ENCODE measurements around the gene AMN. TPM values are rescaled to one million over a fixed set of nuclear protein-coding genes. Genes with fewer than 3 reads are reported as not detected.

The AMN gene
- total and polyA plus RNA-seq, 2 experiments from 2014 or later, result 169 to 247 TPM

GRCh38 chr14:102939329-102939728 lies 16.9 kb downstream of the AMN start:
- Histone ChIP-seq H4K20me1 (ENCODE audit: insufficient read depth, poor library complexity, severe bottlenecking) (no peaks in the 10 kb centered on the region), H3K4me1 (ENCODE audit: insufficient read depth) (no peaks in the 10 kb centered on the region), H3K4me3 (no peak overlapping the region), H3K27me3 (no peaks in the 10 kb centered on the region), H3K9me3 (ENCODE audit: low read depth) (no peaks in the 10 kb centered on the region), H2AFZ (no peak overlapping the region), H3K36me3 (replicated peaks; ENCODE audit: insufficient read depth, low read depth) (no peaks in the 10 kb centered on the region), H3K9me2 (replicated peaks; ENCODE audit: insufficient read depth) (no peaks in the 10 kb centered on the region), H3K27ac (no peak overlapping the region), H3K79me2 (no peaks in the 10 kb centered on the region), H3K4me2 (no peak overlapping the region)
- 98% methylated on average over 18 of the region's 18 CpGs for WGBS (ENCODE audit: low lambda C conversion rate, missing lambda C conversion rate)
- DNase-seq (ENCODE audit: low spot score), result no peak
- TF ChIP-seq EZH2phosphoT487 (IDR thresholded peaks at IDR 0.05; ENCODE audit: low read depth, severe bottlenecking, unreplicated experiment), result no peak
- TF ChIP-seq, protein P1, sequence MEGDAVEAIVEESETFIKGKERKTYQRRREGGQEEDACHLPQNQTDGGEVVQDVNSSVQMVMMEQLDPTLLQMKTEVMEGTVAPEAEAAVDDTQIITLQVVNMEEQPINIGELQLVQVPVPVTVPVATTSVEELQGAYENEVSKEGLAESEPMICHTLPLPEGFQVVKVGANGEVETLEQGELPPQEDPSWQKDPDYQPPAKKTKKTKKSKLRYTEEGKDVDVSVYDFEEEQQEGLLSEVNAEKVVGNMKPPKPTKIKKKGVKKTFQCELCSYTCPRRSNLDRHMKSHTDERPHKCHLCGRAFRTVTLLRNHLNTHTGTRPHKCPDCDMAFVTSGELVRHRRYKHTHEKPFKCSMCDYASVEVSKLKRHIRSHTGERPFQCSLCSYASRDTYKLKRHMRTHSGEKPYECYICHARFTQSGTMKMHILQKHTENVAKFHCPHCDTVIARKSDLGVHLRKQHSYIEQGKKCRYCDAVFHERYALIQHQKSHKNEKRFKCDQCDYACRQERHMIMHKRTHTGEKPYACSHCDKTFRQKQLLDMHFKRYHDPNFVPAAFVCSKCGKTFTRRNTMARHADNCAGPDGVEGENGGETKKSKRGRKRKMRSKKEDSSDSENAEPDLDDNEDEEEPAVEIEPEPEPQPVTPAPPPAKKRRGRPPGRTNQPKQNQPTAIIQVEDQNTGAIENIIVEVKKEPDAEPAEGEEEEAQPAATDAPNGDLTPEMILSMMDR (IDR thresholded peaks at IDR 0.05; ENCODE audit: poor library complexity), result no peak
- TF ChIP-seq EZH2 (IDR thresholded peaks at IDR 0.05; ENCODE audit: borderline replicate concordance), result no peak

DNA sequence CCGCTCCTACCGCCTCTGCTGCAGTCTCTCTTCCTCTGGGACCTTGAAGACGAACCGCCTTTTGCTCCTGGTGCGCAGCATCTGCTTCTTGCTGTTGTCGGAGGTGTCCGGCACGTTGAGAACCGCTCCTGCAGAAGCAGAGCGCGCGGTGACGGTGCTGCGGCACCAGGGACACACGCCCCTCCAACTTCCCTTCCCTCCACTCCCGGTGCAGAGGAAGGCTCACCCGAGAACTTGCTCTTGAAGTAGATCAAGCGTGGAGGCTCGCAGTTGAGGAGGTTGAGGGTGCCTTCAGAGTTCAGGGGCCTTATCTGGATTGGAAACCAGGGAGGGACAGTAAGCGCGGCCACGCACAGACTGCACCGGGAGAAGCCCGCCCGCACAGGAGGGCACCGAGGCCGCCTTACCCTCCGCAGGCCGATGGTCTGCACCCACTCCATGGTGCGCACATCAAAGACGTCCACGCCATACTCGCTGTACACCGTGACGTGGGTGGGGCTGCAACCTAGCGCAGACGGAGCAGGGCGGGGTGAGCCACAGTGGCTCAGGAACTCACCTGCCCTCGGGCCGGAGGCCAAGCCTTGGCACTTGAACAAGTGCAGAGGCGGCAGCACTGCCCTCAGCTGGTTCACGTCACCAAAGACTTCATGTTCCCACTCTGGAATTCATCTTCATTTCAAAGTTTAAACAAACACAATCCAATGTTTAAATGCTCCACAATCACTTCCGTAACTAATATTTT lies 17.5 kb downstream of the AMN start:
- H3K36me3 ChIP-seq (replicated peaks; ENCODE audit: insufficient read depth, low read depth), result no peaks in the 10 kb centered on the region

DNA sequence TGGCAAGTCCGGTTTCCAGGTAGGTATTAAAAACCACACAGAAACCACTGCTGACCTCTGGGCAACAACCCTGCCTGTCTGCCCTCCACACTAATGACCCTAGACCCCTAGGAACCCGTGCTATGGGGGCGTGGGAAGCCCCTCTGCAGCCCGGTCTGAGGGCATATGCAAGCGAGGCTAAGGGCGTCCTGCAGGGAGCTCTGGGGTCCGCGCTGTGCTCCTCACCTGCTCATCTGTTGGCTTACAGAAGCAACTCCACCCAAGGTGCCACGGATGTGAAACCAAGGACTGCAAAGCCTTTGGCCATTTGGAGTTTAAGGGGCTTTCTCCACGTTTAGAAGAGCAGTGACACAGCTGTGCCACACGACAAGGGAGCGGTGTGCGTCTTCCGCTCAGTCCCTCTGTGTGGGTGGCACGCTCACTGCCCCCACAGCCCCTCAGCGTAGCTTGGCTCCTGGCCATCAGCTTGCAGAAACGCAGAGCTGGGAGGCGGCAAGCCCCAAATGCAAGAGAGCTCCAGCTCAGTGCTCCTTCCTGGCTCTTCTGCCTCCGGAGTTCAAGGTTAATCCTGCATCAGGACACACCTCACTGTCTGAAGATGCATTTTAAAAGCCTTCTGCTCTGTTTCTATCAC lies 18.4 kb downstream of the AMN start:
- Histone ChIP-seq H3K79me2 (no peaks in the 10 kb centered on the region), H3K9me3 (ENCODE audit: low read depth) (no peaks in the 10 kb centered on the region), H3K36me3 (replicated peaks; ENCODE audit: insufficient read depth, low read depth) (no peaks in the 10 kb centered on the region), H3K27ac (no peak overlapping the region), H3K9me2 (replicated peaks; ENCODE audit: insufficient read depth) (no peaks in the 10 kb centered on the region), H3K4me1 (ENCODE audit: insufficient read depth) (no peaks in the 10 kb centered on the region), H3K27me3 (no peaks in the 10 kb centered on the region), H3K4me2 (no peak overlapping the region), H3K4me3 (no peak overlapping the region), H2AFZ (no peak overlapping the region), H4K20me1 (ENCODE audit: insufficient read depth, poor library complexity, severe bottlenecking) (no peaks in the 10 kb centered on the region)
- WGBS (ENCODE audit: low lambda C conversion rate, missing lambda C conversion rate), result 94% methylated on average over 19 of the region's 19 CpGs
- no peak for DNase-seq (ENCODE audit: low spot score)
- TF ChIP-seq EZH2 (IDR thresholded peaks at IDR 0.05; ENCODE audit: borderline replicate concordance) (no peak), EZH2phosphoT487 (IDR thresholded peaks at IDR 0.05; ENCODE audit: low read depth, severe bottlenecking, unreplicated experiment) (no peak)
- TF ChIP-seq, protein P1 (IDR thresholded peaks at IDR 0.05; ENCODE audit: poor library complexity), result no peak

More for the DNA sequence above, 17.5 kb downstream of the AMN start:
- Histone ChIP-seq H3K27me3 (no peaks in the 10 kb centered on the region), H3K79me2 (no peaks in the 10 kb centered on the region), H3K4me1 (ENCODE audit: insufficient read depth) (no peaks in the 10 kb centered on the region), H3K27ac (no peak overlapping the region), H3K4me3 (no peak overlapping the region), H2AFZ (no peak overlapping the region), H4K20me1 (ENCODE audit: insufficient read depth, poor library complexity, severe bottlenecking) (no peaks in the 10 kb centered on the region), H3K9me2 (replicated peaks; ENCODE audit: insufficient read depth) (no peaks in the 10 kb centered on the region), H3K4me2 (no peak overlapping the region), H3K9me3 (ENCODE audit: low read depth) (no peaks in the 10 kb centered on the region)
- TF ChIP-seq EZH2 (IDR thresholded peaks at IDR 0.05; ENCODE audit: borderline replicate concordance) (no peak), EZH2phosphoT487 (IDR thresholded peaks at IDR 0.05; ENCODE audit: low read depth, severe bottlenecking, unreplicated experiment) (no peak)
- TF ChIP-seq, protein P1 (IDR thresholded peaks at IDR 0.05; ENCODE audit: poor library complexity), result no peak
- DNase-seq (ENCODE audit: low spot score), result no peak
- WGBS (ENCODE audit: low lambda C conversion rate, missing lambda C conversion rate), result 94% methylated on average over 43 of the region's 43 CpGs
